OCI-M1 (cell line): Measurements from ENCODE around the gene TTC21A.

Source experiments
- DNase-seq: peaks from one replicate; lab custom pipeline; 2025; lab: John Stamatoyannopoulos, UW

Gene TTC21A

DNA sequence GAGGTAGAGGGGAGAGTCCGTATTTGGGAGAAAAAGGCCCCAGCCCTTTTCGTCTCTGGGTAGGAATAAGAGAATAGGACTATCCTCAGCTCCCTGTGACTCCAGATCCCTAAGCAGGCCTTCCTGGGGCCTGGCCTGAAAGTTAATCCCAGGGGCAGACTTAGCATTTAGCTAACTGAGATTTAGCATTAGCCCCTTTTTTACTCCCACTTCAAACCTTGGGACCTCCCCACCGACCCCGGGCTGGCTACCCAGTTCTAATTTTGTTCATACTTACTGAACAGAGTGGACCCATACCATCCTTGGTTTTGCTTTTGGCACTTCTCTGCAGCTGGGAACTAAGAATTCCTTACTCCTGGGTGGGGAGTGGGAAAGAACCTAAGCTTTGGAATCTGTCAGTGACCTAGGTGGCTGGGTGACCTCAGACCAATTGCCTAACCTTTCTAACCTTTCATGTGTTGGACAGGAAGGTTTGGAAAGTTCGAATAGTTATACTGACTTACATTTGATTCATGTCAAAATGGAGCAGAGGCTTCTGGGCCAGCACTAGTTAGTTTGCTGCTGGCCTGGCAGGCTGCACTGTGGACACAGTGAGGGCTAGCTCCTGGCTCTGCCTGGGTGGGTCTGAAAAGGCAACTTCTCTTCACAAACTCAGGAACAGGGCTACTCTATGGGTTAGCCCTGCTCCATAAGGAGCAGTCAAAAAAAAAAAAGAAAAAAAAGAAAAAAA lies 11.6 kb downstream of the TTC21A start:
- no peak for DNase-seq

- peak; percentile 19 for DNase-seq
Observed at GRCh38 chr3:39121621-39122020, 14.1 kb downstream of the TTC21A start.

DNA sequence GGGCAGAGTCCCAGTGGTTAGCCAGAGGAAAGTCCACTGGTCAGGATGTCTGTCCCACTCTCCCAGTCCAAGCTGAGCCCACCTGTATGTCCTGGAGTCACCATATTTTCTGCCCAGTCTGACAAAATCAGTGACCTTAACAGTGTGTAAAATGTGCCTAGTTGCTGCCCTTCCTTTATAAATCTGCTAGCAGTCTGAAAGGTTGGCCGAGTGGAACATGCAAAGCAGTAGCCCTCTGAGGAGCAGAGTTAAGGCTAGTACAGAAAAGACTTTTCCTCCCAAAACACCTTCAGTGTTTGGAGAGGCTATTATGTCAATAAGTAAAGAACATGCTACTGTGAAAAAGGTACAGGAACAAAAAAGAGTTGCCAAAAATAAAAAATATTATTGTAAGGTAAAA lies 15.3 kb downstream of the TTC21A start:
- no peak for DNase-seq

DNA sequence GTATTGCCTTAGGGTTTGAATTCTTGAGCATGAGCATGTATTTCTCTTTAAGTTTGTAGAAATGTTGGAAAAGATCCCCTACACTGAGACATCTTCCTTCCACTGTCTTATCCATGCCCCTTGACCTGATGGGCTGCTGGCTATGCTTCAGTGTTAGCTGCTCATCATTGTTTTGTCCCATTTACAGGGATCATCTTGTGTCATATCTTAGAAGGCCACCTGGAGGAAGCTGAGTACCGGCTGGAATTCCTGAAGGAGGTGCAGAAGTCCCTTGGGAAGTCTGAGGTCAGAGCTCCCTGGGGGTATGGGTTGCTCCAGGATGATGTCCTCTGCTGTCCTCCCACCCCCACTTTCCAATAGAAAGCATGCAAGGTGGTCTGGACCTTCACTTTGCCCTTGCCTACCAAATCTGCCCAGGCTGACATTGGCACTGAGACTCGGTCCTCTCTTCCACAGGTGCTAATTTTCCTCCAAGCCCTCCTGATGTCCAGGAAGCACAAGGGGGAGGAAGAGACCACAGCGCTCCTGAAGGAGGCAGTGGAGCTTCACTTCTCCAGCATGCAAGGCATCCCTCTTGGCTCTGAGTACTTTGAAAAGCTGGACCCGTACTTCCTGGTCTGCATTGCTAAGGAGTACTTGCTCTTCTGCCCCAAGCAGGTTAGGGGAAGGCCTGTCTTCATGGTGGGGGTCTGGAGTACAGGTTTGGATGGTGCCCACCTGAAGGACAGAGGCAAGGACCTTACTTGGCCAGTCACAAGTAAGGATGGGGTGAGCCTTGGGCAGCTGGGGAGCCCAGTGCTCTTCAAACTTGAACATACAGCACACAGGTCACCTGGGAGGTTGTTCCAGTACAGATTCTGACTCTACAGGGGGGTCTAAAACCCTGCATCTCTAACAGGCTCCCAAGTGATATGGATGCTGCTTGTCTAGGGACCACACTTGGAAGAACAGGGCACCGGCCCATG lies 17.7 kb downstream of the TTC21A start:
- peak; percentile 7 for DNase-seq

DNA sequence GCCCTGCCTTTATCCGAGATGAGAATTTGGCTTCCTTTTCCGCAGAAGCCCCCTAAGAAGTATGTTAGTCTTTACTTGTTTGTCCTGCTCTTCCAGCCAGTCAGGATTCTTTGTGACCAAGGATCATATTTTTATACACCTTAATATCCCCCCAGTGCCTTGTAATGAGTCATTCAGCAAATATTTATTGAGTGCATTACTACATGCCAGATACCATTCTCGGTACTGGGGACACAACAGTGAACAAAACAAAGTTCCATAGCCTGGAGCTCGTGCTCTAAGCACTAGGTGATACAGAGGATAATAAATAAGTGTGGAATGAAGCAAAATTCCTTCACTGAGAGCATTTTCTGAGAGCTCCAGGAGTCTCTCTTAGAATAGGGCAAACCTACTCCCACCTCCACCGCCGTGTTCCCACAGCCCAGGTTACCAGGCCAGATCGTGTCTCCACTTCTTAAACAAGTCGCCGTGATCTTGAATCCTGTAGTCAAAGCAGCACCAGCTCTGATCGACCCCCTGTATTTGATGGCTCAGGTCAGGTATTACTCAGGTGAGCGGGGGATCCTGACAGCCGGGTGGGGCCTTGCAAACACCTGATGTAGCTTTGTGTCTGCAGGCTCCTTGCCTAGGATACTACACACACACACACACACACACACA lies 18.5 kb downstream of the TTC21A start:
- DNase-seq, result no peak

DNA sequence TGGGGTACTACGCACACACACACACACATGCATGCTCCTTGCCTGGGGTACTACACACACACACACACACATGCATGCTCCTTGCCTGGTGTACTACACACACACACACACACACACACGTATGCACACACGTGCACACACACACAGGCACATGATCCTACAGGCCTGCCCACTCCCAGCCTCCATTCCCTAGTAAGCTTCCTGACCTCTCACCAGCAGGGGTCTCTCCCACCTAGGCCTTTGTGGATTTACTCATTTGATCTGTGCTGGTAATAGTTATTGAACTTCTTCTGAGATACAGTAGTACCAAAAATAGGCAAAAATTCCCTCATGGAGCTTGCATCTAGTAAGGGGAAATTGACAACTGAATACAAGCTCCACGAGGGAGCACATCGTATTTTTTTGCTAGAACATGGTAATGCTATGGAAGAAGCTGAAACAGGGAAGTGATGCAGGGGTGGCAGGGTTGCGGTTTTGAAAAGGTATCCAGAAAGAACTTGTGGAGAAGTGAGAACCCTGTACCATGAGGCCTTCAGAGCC lies 19.1 kb downstream of the TTC21A start:
- DNase-seq, result peak; percentile 81

DNA sequence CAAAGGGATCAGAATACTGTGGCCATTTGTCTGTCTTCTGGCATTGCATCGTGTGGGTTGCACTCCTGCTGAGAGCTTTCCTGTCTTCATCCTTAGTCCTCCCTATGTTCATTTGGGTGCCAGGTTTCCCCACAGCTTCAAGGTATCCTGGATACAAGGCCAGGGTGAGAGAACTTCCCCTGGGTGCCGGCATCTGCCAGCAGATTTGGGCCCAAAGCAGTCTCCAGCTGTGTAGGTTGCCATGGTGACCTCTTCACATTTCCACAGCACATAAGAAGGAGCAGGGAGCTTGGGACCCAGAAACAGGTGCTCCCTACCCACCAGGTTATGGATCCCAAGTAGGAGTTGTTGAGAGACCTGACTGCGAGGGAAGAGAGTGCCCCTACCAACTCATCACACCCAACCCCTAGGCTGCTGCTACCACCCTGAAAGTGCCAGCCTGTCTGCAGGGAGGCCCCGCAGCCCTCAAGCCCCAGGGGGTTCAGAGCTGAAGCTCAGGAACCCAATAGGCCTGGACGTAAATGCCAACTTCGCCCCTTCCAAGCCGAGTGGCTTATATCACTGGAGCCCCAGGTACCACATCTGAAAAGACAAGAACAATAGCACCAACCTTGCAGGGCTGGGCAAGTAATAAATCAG lies 19.9 kb downstream of the TTC21A start:
- DNase-seq, result no peak

GRCh38 chr3:39127908-39128304 lies 20.4 kb downstream of the TTC21A start:
- DNase-seq, result no peak

- DNase-seq, result no peak
Observed at GRCh38 chr3:39128951-39129350, 21.5 kb downstream of the TTC21A start.

DNA sequence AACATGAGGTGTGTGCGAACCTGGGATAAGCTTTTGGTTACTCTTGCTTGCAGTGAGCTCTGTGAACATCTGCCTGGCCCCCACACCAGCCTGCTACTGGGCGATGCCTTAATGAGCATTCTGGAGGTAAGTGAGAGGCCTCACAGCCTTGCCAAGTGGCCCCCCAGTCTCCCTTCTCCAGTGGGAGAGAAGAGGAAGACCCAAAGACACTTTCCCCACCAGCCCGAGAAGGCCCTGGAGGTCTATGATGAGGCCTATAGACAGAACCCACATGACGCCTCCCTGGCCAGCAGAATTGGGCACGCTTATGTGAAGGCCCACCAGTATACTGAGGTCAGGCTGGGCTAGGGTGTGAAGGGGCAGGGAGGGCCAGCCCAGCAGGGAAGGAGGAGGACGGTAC lies 22.5 kb downstream of the TTC21A start:
- DNase-seq, result no peak

GRCh38 chr3:39130693-39131265 lies 23.3 kb downstream of the TTC21A start:
- DNase-seq, result no peak

GRCh38 chr3:39132096-39133092 lies 24.9 kb downstream of the TTC21A start:
- DNase-seq, result no peak

DNA sequence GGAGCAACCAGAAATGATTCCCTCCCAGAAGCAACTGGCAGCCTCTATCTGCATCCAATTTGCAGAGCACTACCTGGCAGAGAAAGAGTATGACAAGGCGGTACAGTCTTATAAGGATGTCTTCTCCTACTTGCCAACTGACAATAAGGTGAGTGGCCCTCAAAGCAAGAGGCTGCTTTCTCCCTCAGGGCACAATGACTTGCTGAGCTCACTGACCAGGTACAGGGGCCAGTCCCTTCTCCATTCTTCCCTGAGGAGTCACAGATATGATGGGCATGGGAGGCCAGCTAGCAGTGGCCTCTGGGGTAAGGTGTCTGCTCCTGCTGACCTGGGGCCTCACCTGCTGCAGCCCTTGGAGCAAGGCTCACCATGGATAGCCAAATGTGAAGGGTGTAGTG lies 25.6 kb downstream of the TTC21A start:
- no peak for DNase-seq

DNA sequence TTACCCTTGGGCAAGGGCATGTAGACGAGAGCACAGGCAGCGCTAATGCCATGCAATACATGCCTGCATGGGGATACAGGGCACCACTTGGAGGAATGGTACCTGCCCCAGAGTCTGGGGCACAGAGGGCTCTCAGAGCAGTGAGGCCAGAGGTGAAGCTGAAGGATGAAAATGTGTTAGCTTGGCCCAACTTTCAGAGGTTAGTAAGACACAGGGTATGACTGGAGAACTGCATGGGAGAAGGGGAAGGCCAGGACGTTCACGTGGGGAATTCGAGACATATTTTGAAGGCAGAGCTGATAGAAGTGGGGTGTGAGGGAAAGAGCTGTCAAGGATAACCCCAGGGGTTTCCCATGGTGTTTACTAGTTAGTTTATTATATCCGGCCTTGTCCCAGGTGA lies 26.3 kb downstream of the TTC21A start:
- no peak for DNase-seq

GRCh38 chr3:39134305-39134704 lies 26.8 kb downstream of the TTC21A start:
- no peak for DNase-seq

GRCh38 chr3:39135170-39135805 lies 27.8 kb downstream of the TTC21A start:
- no peak for DNase-seq

- DNase-seq, result no peak
Observed at GRCh38 chr3:39136533-39137434, 29.3 kb downstream of the TTC21A start.

- no peak for DNase-seq
Observed at GRCh38 chr3:39137435-39137936, 30.0 kb downstream of the TTC21A start.
